GM20000 (cell line): ENCODE data around the gene CDH5.

Experiments
- DNase-seq: peaks from one replicate; pipeline ENCODE4 v3.0.0; 2012; ENCODE audit warnings: low spot score
- CTCF ChIP-seq: IDR thresholded peaks from 2 replicates; pipeline ENCODE4 v1.5.1; 2012; ENCODE audit warnings: mild to moderate bottlenecking, control low read depth; ENCODE audit errors: extremely low read depth, missing control alignments

Gene CDH5

GRCh38 chr16:66439051-66439730 lies 72.7 kb downstream of the CDH5 start:
- no peak for DNase-seq
- TF ChIP-seq CTCF, result no peak

DNA sequence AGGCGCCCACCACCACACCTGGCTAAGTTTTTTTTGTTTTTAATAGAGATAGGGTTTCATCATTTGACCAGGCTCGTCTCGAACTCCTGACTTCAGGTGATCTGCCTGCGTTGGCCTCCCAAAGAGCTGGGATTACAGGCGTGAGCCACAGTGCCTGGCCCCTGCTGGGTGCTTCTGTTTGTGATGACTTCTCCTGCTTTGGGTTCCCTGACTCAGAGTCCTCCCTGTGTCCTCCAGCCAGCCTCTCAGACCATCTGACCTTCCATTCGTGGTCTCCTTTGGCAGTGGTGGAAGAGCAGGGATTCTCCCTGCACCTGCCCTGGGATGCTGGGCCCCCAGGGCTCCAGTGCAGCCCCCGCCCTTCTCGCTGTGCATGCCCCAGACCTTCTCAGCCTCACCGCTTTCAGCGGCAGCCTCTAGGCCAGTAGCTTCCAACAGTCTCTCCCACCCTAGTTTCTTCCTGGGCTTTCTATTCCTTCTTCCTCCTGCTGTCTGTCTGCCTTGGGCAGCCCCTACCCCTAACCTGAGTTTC lies 73.8 kb downstream of the CDH5 start:
- TF ChIP-seq CTCF, result no peak
- DNase-seq, result no peak

GRCh38 chr16:66440970-66441369 lies 74.5 kb downstream of the CDH5 start:
- DNase-seq, result no peak
- no peak for TF ChIP-seq CTCF

DNA sequence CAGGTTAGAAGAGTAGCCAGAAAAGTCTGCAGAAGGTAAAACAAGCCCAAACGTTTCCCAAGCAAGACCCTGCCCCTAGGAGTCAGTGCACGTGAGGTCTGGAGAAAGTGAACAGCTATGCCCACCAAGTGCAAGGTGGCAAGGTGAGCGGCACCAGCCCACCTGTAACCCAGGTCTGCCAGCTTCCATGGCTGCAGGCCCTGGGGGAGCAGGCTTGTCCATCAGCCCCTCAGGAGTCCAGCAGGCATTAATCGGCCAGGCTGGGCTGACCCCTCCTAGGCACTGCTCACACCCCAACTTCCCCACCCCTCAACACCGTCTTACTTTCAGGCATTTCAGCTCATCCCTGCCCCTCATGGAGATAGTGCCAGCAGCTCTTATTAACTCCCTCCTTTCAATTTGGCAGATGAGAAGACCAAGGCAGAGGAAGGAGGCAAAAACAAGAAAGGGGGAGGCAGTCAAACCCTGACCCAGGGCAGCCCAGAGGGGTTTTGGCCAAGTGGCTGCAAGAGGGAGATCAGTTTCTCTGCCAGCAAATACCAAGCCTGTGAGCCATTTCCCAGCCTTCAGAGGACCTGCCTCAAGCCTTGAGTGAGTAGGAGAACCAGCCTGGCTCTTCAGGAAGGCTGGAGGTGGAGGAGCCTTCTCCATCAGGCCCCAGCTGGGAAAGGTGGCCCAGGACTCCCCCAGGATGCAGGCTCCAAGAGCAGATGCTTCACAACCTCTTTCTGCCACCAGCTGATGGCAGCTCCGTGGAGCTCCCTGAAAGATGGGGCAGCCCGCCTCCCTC lies 75.3 kb downstream of the CDH5 start:
- no peak for DNase-seq
- TF ChIP-seq CTCF, result no peak

- no peak for TF ChIP-seq CTCF
- no peak for DNase-seq
Observed at GRCh38 chr16:66442502-66443268, 76.2 kb downstream of the CDH5 start.

DNA sequence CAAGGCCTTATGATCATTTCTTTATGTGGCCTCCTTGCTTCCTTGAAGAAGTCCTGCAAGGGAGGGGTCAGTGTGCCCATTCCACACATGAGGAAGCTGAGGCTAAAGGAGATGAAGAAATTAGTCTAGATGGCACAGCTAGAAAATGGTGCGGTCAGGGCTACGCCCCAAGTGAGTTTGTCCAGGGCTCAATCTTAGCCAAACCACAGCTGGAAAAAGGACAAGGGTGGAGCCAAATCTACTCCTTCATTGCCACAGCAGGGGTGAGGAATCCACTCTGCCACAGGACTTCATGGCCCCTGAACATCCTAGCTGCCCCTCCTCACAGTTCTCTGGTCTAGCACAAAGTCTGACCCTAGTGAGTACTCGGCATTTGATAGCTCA lies 76.8 kb downstream of the CDH5 start:
- no peak for DNase-seq
- TF ChIP-seq CTCF, result no peak
